ENCODE results near the gene AKIP1.

Gene AKIP1

DNA sequence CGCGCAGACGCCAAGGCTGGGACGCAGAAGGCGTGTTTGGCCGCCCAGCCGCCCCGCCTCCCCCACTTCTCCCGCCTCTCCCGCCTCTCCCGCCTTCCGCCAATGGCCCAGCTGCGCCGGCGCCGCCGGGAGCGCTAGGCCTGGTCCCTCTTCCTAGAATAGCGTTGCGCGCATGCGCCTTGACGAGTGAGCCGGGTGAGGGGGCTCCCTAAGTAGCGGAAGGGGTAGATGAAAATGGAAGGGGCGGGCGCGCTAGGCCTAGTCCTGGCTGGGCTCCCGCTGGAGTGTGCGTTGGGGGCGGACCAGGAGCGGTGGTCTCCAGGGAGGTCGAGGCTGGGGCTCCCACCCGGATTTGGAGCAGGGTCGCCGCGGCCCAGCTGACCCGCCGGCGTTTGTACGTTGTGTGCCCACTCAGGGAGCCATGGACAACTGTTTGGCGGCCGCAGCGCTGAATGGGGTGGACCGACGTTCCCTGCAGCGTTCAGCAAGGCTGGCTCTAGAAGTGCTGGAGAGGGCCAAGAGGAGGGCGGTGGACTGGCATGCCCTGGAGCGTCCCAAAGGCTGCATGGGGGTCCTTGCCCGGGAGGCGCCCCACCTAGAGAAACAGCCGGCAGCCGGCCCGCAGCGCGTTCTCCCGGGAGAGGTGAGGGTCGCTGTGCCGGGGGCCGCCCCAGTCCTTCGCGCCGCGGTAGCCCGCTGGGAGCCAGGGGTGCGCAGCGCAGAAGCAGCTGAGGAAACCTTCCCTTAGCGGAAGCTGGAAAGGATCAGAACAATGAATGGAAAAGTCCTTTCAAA is at the start of gene AKIP1:
Gene AKIP1 (plus strand): TSS at position 161 of the 795 bp plus-strand sequence. CDS start 261 bp downstream, at position 422.
- DNase-seq (ENCODE audit: low read depth), result peak; percentile 97
- no peak for TF ChIP-seq CTCF (conservative IDR thresholded peaks at IDR 0.05; ENCODE audit: low read depth, low read length)
- peak within 1 kb of the TSS; percentile 87 for H3K4me3 ChIP-seq (ENCODE audit: low read depth, low read length)

DNA sequence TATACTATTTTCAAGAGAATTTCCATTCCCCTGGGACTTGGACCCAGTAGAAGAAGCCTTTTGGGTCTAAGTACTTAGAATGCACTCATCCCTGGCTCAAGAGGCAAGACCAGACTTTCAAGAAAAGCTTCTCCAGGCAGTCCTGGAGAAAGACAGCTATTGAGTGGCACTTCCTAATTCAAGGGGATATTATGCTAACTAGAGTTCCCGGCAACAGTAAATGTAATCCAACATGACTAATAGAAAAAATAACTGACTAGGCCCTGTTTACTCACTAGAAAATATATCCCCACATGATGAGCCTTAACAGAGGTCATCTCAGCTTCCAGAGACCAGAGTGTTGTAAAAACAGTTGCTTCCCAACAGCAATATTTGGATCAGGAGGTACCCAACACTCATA is 47.2 kb upstream of the AKIP1 start:
- TF ChIP-seq CTCF (conservative IDR thresholded peaks at IDR 0.05; ENCODE audit: low read depth, low read length), result no peak
- peak; percentile 68 for DNase-seq (ENCODE audit: low read depth)
- H3K4me3 ChIP-seq (ENCODE audit: low read depth, low read length), result no peak overlapping the region

DNA sequence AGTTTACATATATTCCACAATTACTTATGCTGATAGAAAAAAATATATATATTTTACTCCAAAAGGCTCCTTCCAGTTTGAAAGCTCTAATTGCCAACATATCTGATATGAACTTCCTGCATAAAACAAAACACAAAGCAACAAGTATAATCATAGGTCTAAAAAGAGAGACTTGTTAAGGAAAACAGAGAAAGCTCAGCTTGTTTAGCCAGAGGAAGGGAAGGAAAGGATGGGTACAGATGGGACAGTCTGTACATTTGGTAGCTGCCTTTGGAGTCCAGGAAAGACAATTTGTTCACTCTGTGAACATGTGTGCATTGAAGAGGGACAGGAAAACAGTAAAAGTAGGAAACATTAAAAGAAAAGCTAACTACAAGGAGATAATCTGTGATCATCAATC is 45.7 kb upstream of the AKIP1 start:
- no peak for TF ChIP-seq CTCF (conservative IDR thresholded peaks at IDR 0.05; ENCODE audit: low read depth, low read length)
- no peak overlapping the region for H3K4me3 ChIP-seq (ENCODE audit: low read depth, low read length)
- no peak for DNase-seq (ENCODE audit: low read depth)

- H3K4me3 ChIP-seq (ENCODE audit: low read depth, low read length), result no peak overlapping the region
- no peak for TF ChIP-seq CTCF (conservative IDR thresholded peaks at IDR 0.05; ENCODE audit: low read depth, low read length)
- peak; percentile 33 for DNase-seq (ENCODE audit: low read depth)
These were observed 44.0 kb upstream of the AKIP1 start for GRCh38 chr11:8867035-8867434.

DNA sequence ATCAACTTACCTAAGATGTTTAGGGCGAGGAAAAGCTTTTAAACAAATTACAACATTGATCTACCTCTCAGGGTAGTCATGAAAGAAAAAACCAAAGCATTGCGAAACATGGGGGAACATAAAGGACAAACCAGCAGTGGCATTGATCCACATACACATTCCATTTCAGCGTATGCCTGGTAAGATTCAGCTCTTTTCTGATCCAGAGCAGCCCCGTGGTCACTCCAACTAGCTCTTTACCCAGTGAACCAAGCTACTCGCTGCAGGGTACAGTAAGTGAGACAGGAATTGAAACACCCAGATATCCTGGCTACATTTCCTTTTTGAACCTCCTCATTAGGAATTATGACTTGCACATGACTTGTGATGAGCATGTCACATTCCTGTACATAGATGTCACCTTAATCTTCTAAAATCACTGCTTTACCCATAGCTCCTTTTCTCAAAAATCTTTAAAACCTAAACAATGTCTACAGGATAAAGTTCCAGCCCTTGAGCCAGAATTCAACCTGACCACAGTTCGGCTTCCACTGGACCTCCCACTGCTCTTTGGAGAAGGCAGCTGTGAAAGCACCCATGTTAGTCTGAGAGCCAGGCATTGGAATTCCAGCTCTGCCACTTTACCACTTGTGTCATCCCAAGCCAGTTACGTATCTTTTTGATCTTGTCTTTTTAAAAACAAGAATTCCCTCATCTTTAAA is 42.9 kb upstream of the AKIP1 start:
- DNase-seq (ENCODE audit: low read depth), result peak; percentile 61
- no peak for TF ChIP-seq CTCF (conservative IDR thresholded peaks at IDR 0.05; ENCODE audit: low read depth, low read length)
- no peak overlapping the region for H3K4me3 ChIP-seq (ENCODE audit: low read depth, low read length)

DNA sequence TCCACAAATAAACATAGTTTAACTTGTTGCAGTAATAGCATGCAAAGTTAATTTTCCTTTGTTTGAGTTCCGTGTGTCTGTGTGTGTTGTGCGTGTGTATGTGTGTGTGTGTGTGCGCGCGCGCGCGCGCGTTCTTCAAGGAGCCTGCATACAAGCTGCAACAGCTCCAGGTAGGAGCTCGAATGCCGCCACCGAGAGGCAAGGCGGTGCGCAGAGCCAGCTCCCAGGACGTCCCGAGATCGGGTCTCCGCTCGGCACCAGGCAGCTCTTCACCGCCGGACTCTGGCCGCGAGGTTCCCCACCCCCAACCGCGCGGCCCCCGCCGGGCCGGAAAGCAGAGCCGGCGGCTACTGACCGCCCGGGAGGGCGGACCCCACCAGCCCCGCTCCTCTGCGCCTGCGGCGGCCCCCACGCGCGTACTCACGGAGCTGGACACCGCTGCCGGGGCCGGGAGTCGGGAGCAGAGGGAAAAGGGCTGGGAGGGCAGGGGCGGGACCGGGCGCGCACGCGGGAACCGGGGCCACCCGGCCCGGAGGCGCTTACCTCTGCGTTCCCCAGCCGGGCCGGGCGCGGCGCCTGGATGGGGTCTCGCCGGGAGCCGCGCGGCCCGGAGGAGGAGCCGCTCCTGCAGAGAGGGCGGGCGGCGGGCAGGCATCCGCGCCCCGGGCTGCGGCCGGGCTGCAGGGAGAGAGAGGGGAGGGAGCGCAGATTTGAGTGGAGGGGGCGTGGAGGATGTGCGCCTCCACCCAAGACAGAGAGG is 40.4 kb upstream of the AKIP1 start:
- H3K4me3 ChIP-seq (ENCODE audit: low read depth, low read length), result peak overlapping the region; percentile 73
- TF ChIP-seq CTCF (conservative IDR thresholded peaks at IDR 0.05; ENCODE audit: low read depth, low read length), result no peak
- peak; percentile 83 for DNase-seq (ENCODE audit: low read depth)
